HFFc6 (cell line): ENCODE data around the gene TSC22D4. TPM values are rescaled to one million over a fixed set of nuclear protein-coding genes. Genes with fewer than 3 reads are reported as not detected.
"Not testable (repeated sequence)": the region's sequence is repeated elsewhere in the genome, so short reads cannot be mapped to it uniquely, and the experiment has no call there.

Source experiments
- DNase-seq: peaks from one replicate; pipeline ENCODE4 v3.0.0-alpha.2; 2018
- H3K27ac Mint-ChIP-seq: 2 replicates; pipeline ENCODE4 v1.8.0; 2020; ENCODE audit warnings: mild to moderate bottlenecking, mixed read lengths
- H3K27me3 Mint-ChIP-seq: 2 replicates; pipeline ENCODE4 v1.8.0; 2021; ENCODE audit warnings: mild to moderate bottlenecking, moderate library complexity, mixed read lengths; ENCODE audit not compliant: insufficient read depth
- H3K36me3 Mint-ChIP-seq: 2 replicates; pipeline ENCODE4 v1.8.0; 2021; ENCODE audit warnings: low read depth, mixed read lengths
- H3K4me1 Mint-ChIP-seq: 2 replicates; pipeline ENCODE4 v1.8.0; 2020; ENCODE audit warnings: low read depth, mixed read lengths
- H3K4me3 Mint-ChIP-seq: 2 replicates; pipeline ENCODE4 v1.8.0; 2020; ENCODE audit warnings: mild to moderate bottlenecking, moderate library complexity, mixed read lengths
- H3K9me3 Mint-ChIP-seq: 2 replicates; pipeline ENCODE4 v1.8.0; 2020; ENCODE audit warnings: mild to moderate bottlenecking, mixed read lengths
- total RNA-seq, 6 experiments: library from RNA; stranded (reverse); fragmentation: NEBNext Ultra II Directional; extraction: Animal tissue kit (Norgen Biotek cat#: 25700); gene quantifications; 2 replicates in 1 of 6; 3 replicates in 5 of 6; pipeline ENCODE4 v1.2.3, GENCODE V29; 2021
- TF ChIP-seq, protein P1 (sequence below): fragments of 200-600 bp; sonication (generic); IDR thresholded peaks from 2 replicates; pipeline ENCODE4 v1.5.0; 2021; ENCODE audit warnings: antibody characterized with exemption, mild to moderate bottlenecking

The TSC22D4 gene
- total RNA-seq, 6 experiments from 2014 or later = 50.6 to 54.5 (median 51.7) TPM

DNA sequence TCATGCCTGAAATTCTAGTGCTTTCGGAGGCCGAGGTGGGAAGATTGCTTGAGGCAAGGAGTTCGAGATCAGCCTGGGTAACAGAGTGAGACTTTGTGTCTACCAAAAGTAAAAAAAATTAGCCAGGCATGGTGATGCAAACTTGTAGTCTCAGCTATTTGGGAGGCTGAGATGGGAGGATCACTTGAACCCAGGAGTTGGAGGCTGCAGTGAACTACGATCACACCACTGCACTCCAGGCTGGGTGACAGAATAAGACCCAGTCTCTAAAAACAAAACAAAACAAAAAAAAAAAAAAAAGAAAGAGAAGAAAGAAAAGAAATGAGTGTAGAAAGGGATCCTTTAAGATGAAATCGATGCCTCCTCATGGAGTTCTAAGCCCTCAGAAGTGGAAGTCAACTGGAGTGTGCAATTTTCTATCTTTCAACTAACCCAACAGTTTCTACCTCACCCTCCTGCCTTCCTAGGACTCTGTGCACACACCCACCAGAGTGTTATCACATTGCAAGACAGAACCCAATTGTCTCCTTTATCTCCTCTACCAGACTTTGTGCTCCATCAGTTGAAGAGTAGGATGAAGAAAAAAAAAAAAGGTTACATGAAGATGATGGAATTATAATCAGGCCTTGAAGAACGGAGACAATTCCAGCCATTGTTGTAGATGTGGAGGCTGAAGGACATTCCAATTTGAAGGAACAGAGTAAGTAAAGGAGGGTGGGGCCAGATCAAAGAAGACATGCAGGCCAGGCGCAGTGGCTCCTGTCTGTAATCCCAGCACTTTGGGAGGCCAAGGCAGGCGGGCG, 31.6 kb upstream of the TSC22D4 start:
- no peak for DNase-seq
- Mint-ChIP-seq H3K4me1 (peaks cover 17% of the 10 kb centered on the region), H3K27me3 (peaks cover 5% of the 10 kb centered on the region), H3K36me3 (no peaks in the 10 kb centered on the region), H3K4me3 (no peak overlapping the region), H3K9me3 (no peaks in the 10 kb centered on the region), H3K27ac (no peak overlapping the region)
- TF ChIP-seq, protein P1, sequence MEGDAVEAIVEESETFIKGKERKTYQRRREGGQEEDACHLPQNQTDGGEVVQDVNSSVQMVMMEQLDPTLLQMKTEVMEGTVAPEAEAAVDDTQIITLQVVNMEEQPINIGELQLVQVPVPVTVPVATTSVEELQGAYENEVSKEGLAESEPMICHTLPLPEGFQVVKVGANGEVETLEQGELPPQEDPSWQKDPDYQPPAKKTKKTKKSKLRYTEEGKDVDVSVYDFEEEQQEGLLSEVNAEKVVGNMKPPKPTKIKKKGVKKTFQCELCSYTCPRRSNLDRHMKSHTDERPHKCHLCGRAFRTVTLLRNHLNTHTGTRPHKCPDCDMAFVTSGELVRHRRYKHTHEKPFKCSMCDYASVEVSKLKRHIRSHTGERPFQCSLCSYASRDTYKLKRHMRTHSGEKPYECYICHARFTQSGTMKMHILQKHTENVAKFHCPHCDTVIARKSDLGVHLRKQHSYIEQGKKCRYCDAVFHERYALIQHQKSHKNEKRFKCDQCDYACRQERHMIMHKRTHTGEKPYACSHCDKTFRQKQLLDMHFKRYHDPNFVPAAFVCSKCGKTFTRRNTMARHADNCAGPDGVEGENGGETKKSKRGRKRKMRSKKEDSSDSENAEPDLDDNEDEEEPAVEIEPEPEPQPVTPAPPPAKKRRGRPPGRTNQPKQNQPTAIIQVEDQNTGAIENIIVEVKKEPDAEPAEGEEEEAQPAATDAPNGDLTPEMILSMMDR = no peak

GRCh38 chr7:100509231-100509630, 30.2 kb upstream of the TSC22D4 start:
- Mint-ChIP-seq H3K9me3 (no peaks in the 10 kb centered on the region), H3K27ac (peak overlapping the region; percentile 69), H3K27me3 (peaks cover 5% of the 10 kb centered on the region), H3K36me3 (no peaks in the 10 kb centered on the region), H3K4me1 (peaks cover 9% of the 10 kb centered on the region), H3K4me3 (no peak overlapping the region)
- TF ChIP-seq, protein P1 = no peak
- peak; percentile 35 for DNase-seq

- Mint-ChIP-seq H3K9me3 (no peaks in the 10 kb centered on the region), H3K27me3 (peaks cover 2% of the 10 kb centered on the region), H3K36me3 (no peaks in the 10 kb centered on the region), H3K27ac (no peak overlapping the region), H3K4me1 (peaks cover 33% of the 10 kb centered on the region), H3K4me3 (no peak overlapping the region)
- DNase-seq = no peak
- TF ChIP-seq, protein P1 = no peak
These were observed 27.4 kb upstream of the TSC22D4 start for GRCh38 chr7:100506356-100506923.

DNA sequence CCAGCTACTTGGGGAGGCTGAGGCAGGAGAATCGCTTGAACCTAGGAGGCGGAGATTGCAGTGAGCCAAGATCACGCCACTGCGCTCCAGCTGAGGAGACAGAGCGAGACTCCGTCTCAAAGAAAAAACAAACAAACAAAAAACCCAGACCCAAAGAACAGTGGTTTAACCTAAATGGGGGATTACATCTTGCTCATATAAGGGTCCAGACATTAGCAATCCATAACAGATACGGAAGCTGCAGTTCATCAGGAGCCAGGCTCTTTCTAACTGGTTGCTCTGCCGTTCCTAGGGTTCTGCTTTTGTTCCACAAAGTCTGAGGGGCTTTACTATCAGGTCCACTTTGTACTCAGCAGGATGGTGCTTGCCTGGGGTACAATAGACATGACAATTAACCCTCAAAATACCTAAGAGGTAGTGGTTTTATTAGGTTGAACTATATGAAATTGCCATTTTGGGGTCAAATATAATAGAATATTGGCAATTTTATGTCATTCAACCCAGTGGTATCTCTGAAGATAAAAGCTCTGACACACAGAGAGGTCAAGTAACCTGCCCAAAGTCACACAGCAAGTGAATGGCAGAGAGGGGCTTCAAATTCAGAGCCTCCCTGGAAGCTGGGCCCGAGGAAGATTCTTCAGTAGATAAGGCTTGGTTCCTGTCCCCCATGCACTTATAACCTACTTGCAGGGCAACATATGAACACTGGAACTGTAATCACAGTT, 26.0 kb upstream of the TSC22D4 start:
- no peak overlapping the region for H3K4me3 Mint-ChIP-seq
- no peaks in the 10 kb centered on the region for H3K36me3 Mint-ChIP-seq
- H3K9me3 Mint-ChIP-seq = no peaks in the 10 kb centered on the region
- TF ChIP-seq, protein P1 = no peak
- H3K27me3 Mint-ChIP-seq = no peaks in the 10 kb centered on the region; the same call in 1 of the 2 replicates
- no peak overlapping the region for H3K27ac Mint-ChIP-seq
- DNase-seq = no peak
- peaks cover 33% of the 10 kb centered on the region for H3K4me1 Mint-ChIP-seq

DNA sequence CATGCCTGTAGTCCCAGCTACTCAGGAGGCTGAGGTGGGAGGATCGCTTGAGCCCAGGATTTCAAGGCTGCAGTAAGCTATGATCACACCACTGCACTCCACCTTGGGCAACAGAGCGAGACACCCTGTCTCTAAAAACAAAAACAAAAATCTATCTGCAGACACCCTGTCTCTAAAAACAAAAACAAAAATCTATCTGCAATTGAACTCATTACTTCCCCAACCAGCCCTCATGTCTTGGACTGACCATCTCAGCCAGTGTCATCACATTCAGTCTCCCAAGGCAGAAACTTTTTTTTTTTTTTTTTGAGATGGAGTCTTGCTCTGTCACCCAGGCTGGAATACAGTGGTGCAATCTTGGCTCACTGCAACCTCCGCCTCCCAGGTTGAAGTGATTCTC, 25.0 kb upstream of the TSC22D4 start:
- H3K27me3 Mint-ChIP-seq, H3K4me3 Mint-ChIP-seq, H3K36me3 Mint-ChIP-seq, H3K9me3 Mint-ChIP-seq, DNase-seq, H3K27ac Mint-ChIP-seq: not testable (repeated sequence)
- H3K4me1 Mint-ChIP-seq = peaks cover 27% of the 10 kb centered on the region

- not testable (repeated sequence) for DNase-seq, H3K4me3 Mint-ChIP-seq, H3K36me3 Mint-ChIP-seq, H3K9me3 Mint-ChIP-seq, H3K27ac Mint-ChIP-seq
- H3K27me3 Mint-ChIP-seq = peaks cover 15% of the 10 kb centered on the region
- peaks cover 25% of the 10 kb centered on the region for H3K4me1 Mint-ChIP-seq
These were observed 21.7 kb upstream of the TSC22D4 start for GRCh38 chr7:100500743-100501142.
